NCI-H146 (cell line): Measurements from ENCODE around the gene TET1.
"Not testable (repeated sequence)": the region's sequence is repeated elsewhere in the genome, so short reads cannot be mapped to it uniquely, and the experiment has no call there.

Source experiments
- DNase-seq: peaks from one replicate; lab custom pipeline; 2025; lab: John Stamatoyannopoulos, UW

TET1 gene

DNA sequence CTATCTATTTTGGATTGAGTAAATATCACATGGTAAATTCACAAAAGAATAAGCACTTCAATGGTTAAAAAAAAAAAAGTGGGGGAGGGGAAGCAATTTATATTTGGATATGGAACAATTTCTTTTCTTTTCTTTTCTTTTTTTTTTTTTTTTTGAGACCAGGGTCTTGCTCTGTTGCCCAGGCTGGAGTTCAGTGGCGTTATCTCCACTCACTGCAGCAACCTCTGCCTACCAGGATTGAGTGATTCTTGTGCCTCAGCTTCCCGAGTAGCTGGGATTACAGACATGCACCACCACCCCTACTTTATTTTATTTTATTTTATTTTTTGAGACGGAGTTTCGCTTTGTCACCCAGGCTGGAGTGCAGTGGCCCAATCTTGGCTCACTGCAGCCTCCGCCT is 148.8 kb downstream of the TET1 start:
- DNase-seq, result not testable (repeated sequence)

DNA sequence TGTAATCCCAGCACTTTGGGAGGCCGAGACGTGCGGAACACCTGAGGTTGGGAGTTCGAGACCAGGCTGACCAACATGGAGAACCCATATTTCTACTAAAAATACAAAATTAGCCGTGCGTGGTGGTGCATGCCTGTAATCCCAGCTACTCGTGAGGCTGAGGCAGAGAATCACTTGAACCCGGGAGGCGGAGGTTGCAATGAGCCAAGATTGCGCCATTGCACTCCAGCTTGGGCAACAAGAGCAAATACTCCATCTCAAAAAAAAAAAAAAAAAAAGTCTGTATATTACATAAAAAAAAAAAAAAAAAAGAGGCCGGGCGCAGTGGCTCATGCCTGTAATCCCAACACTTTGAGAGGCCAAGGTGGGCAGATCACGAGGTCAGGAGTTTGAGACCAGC is 152.9 kb downstream of the TET1 start:
- DNase-seq, result not testable (repeated sequence)

DNA sequence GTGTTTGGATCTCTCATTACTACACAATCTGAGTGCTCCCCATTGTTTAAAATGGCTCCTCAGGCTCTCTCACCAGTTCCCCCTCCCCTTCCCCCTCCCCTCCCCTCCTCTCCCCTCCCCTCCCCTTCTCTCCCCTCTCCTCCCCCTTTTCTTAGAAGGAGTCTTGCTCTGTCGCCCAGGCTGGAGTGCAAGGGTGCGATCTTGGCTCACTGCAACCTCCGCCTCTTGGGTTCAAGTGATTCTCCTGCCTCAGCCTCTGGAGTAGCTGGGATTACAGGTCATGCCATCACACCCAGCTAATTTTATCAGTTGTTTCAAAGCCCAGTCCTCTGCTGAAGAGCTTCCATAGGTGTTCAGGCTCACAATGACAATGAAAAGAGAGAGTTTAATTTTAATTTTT is 157.3 kb downstream of the TET1 start:
- no peak for DNase-seq

DNA sequence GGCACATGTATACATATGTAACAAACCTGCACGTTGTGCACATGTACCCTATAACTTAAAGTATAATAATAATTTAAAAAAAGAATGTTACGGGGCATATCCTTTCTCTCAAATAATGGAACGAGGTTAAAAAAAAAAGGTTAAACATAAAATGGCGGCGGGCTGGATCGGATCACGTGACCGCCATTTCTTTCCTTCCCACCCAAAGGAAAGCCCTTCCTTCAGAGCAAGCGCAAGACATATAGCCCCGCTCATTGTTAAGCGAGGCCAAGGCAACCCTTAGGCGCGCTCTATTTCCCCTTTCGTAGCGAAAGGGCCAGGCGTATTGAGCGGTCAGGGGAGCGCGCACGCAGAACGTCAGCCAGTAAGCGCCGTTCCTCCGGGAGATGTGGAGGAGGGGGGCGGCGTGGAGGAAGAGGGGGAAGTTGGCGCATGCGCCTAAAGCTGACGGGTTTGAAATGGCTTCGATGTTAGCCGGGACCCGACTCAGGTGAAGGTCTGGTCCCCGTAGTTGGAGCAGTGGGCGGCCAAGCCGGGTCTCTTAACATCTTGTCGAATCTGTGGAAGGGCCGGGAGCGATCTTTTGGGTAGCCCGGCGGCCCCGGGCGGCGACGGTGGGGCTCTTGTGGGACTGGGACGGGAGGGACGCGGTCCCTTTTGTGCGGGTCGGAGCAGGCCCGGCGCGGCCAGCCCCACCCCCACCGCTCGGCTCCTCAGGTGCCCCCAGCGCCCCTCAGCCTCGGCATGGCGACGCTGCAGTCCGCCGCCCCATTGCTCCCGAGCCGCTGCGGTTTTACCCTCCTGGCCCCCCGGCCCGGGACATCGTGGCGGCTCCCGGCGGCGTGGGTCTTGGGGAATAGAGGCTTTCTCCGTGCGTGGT is 160.9 kb downstream of the TET1 start, which contains the start of gene CCAR1:
Gene CCAR1, plus strand, starts transcription at position 447 of the 880 bp plus-strand sequence. CDS start 1,266 bp downstream, outside the sequence.
- DNase-seq, result peak; percentile 99

DNA sequence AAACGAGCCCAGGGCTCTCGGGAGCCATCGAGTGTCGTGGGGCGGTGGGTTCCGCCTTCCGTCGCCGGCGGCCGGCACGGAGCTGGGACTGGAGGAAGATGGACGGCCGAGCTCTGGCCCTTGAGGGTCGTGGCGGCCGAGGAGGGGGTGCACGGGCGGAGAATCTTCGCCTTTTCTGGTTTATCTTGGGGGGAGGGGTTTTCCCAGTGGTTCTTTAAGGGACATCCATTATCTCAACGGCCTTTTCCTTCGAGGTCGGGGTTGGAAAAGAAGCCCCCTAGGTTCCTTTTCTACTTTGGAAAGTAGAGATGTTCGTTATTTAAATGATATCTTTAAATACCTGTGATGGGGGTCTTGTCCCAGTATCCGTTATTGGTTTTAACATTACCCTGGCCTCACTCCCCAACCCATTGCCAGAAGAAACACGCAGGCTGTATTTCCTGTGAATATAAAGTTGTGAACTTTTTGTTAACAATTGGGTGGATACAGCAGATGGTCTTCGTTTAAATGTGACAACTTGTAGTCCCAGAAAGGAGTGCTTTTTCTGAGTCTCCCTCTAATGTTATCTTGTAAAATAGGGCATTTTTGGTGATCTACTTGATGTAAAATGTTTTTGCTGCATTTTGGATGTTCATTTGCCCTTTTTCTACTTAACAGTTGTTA is 161.7 kb downstream of the TET1 start:
- peak; percentile 56 for DNase-seq

GRCh38 chr10:68725016-68725415 is 164.9 kb downstream of the TET1 start:
- DNase-seq, result no peak

DNA sequence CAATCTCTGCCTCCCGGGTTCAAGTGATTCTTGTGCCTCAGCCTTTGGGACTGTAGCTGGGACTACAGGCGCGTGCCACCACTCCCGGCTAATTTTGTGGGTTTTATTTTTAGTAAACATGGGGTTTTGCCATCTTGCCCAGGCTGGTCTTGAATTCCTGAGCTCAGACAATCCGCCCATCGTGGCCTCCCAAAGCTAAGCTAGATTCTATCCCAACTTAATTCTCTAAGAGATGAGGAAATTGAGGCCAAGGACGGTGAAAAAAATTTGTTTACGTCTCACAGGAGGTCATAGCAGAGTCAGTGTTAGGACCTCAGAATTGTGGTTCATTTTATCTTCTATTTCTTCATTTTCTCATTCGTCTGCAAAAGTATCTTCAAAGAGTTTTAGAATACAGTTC is 167.0 kb downstream of the TET1 start:
- no peak for DNase-seq

- no peak for DNase-seq
These were observed 172.5 kb downstream of the TET1 start for GRCh38 chr10:68732651-68733050.

GRCh38 chr10:68734349-68734748 is 174.2 kb downstream of the TET1 start:
- DNase-seq, result no peak

GRCh38 chr10:68735119-68735518 is 175.0 kb downstream of the TET1 start:
- DNase-seq, result no peak

DNA sequence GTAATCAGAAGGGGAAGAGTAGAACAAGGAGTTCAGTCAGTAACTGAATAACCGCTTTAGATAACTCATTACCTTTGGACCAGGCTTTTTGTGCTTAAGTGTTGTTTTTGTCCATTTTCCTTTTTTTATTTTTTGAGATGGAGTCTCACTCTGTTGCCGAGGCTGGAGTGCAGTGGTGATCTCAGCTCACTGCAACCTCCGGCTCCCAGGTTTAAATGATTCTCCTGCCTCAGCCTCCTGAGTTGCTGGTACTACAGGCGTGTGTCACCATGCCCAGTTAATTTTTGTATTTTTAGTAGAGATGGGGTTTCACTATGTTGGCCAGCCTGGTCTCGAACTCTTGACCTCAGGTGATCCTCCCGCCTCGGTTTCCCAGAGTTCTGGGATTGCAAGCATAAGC is 175.6 kb downstream of the TET1 start:
- not testable (repeated sequence) for DNase-seq

DNA sequence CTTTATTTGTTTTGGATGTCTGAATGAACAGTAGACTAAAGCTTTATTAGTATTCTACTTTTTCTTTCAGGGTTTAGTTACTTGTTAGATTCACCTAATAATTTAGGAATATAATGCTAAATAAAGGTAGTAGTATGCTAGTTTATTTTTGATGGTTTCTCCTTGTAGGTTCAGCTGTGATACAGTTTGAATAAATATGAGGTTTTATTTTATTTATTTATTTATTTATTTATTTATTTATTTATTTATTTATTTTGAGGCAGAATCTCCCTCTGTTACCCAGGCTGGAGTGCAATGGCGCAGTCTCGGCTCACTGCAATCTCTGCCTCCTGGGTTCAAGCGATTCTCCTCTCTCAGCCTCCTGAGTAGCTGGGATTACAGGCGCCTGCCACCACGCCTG is 180.5 kb downstream of the TET1 start:
- DNase-seq, result not testable (repeated sequence)

GRCh38 chr10:68742397-68742796 is 182.3 kb downstream of the TET1 start:
- DNase-seq, result no peak
